ENCODE measurements around the gene TMEM44.

DNA sequence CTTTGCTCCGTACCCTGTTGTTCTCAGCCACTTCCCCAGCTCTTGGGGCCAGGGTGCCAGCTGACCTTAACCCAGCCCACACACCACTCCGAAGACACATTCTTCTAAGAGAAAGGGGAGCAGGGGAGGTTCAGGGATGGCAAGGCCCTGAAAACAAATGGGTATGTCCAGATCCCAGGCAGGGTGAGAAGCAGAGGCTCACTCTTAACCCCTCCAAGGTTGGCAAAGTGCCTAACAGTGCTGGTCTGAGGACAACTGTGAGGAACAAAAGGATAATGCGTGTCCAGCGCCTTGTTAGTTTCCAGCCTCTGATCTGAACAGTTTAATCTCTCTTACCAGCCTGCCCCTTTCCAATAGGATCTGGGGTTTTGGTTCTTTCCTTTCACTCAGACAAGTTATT lies 1.5 kb downstream of the TMEM44 start:
- TF ChIP-seq, protein P1, sequence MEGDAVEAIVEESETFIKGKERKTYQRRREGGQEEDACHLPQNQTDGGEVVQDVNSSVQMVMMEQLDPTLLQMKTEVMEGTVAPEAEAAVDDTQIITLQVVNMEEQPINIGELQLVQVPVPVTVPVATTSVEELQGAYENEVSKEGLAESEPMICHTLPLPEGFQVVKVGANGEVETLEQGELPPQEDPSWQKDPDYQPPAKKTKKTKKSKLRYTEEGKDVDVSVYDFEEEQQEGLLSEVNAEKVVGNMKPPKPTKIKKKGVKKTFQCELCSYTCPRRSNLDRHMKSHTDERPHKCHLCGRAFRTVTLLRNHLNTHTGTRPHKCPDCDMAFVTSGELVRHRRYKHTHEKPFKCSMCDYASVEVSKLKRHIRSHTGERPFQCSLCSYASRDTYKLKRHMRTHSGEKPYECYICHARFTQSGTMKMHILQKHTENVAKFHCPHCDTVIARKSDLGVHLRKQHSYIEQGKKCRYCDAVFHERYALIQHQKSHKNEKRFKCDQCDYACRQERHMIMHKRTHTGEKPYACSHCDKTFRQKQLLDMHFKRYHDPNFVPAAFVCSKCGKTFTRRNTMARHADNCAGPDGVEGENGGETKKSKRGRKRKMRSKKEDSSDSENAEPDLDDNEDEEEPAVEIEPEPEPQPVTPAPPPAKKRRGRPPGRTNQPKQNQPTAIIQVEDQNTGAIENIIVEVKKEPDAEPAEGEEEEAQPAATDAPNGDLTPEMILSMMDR (IDR thresholded peaks at IDR 0.05 in 8 of 11, conservative IDR thresholded peaks at IDR 0.05 in 3 of 11), result no peak
- TF ChIP-seq POLR2A (IDR thresholded peaks at IDR 0.05) (no peak), POLR2AphosphoS5 (IDR thresholded peaks at IDR 0.05) (no peak)
